Left lung (tissue), 10 donors: ENCODE data around the gene ADGRA1. TPM values are rescaled to one million over a fixed set of nuclear protein-coding genes. Genes with fewer than 3 reads are reported as not detected.

ENCODE experiments used
- ATAC-seq: fragments of 200-7000 bp; cut with Tn5 transposase; one replicate; pipeline ENCODE4 v1.9.1; 2020; ENCODE audit warnings: moderate library complexity
- DNase-seq, 4 donors: peaks; one replicate each; pipeline ENCODE4 v3.0.0-alpha.2; 2013 to 2020
- H3K27ac ChIP-seq, 2 donors: fragments of 200-600 bp; sonication (generic) in 1 of 2; one replicate each; pipeline versions ENCODE4 v1.5.0 to v1.8.0; 2020 to 2021
- H3K27me3 ChIP-seq, 2 donors: fragments of 200-600 bp; sonication (generic) in 1 of 2; one replicate each; pipeline versions ENCODE4 v1.5.0 to v1.8.0; 2020 to 2021
- H3K36me3 ChIP-seq, 2 donors: fragments of 200-600 bp; sonication (generic) in 1 of 2; one replicate each; pipeline versions ENCODE4 v1.5.0 to v1.8.0; 2020 to 2021
- H3K4me1 ChIP-seq, 2 donors: fragments of 200-600 bp; one replicate each; pipeline ENCODE4 v1.8.0; 2021
- H3K4me3 ChIP-seq, 2 donors: fragments of 200-600 bp; sonication (generic) in 1 of 2; one replicate each; pipeline versions ENCODE4 v1.5.0 to v1.8.0; 2020 to 2021; ENCODE audit warnings: mild to moderate bottlenecking in 1 of 2
- H3K9me3 ChIP-seq, 2 donors: fragments of 200-600 bp; sonication (generic) in 1 of 2; one replicate each; pipeline versions ENCODE4 v1.5.0 to v1.8.0; 2020 to 2021
- intact Hi-C, 2 donors: fragments of 100-400 bp; cut with DNase I; formaldehyde crosslinking; loops; one replicate each; pipeline versions ENCODE4 v1.11.2 to v1.14.2; 2022
- polyA plus RNA-seq, 6 donors: library from polyadenylated mRNA; unstranded; fragments of 120-200 nt; gene quantifications; one replicate each; pipeline ENCODE4 v1.2.1, GENCODE V29; 2013; ENCODE audit not compliant: insufficient read length in 6 of 6
- total RNA-seq, 2 donors: library from RNA; stranded (reverse); fragmentation: NEBNext Ultra II Directional; extraction: Animal tissue kit (Norgen Biotek cat#: 25700); gene quantifications; one replicate each; pipeline ENCODE4 v1.2.1, GENCODE V29; 2021
- TF ChIP-seq, protein P1 (sequence below), 2 donors: fragments of 200-600 bp; sonication (generic) in 1 of 2; IDR thresholded peaks; one replicate each; pipeline versions ENCODE4 v1.5.0 to v1.8.0; 2021; ENCODE audit warnings: antibody characterized with exemption in 2 of 2
- donor health status: DM: no; HTN: yes; CAD: no.
- donor health status: DM: no; HTN: no; CAD: no.

ADGRA1 gene
- total and polyA plus RNA-seq, 8 donors: 0.07 to 0.24 (median 0.09) TPM; not detected in 1

DNA sequence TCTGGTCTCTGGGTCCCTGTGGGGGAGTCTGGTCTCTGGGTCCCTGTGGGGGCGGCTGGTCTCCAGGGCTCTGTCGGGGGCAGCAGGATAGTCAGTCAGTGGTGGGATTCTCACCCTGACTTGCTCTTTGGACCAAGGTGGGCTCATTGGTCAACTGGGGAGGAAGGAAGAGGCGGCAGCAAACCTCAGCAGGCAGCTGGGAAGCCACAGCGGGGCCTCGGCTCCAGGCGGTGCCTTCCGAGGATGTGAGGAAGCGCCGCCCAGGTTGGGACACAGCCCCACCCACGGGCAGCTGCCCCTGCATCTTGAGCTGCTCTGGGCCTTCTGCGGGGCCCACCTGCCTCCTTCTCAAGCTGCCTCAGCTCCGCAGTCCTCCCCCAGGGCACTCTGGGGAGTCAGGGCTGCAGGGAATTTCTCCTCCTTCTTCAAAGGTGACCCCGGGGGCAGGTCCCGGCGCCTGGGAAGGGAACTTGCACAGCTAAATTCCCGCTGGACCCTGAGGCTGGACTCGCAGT is 51.9 kb downstream of the ADGRA1 start:
- ATAC-seq (no peak), DNase-seq (peak in 2 of 4 donors; percentile 25 to 58)
- Histone ChIP-seq H3K4me1 (no peaks in the 10 kb centered on the region), H3K9me3 (no peaks in the 10 kb centered on the region), H3K36me3 (no peaks in the 10 kb centered on the region), H3K27ac (no peak overlapping the region), H3K4me3 (no peak overlapping the region), H3K27me3 (peaks cover 0 to 49% of the 10 kb centered on the region in 2 donors)
- intact Hi-C loops: no loop called here
- TF ChIP-seq, protein P1, sequence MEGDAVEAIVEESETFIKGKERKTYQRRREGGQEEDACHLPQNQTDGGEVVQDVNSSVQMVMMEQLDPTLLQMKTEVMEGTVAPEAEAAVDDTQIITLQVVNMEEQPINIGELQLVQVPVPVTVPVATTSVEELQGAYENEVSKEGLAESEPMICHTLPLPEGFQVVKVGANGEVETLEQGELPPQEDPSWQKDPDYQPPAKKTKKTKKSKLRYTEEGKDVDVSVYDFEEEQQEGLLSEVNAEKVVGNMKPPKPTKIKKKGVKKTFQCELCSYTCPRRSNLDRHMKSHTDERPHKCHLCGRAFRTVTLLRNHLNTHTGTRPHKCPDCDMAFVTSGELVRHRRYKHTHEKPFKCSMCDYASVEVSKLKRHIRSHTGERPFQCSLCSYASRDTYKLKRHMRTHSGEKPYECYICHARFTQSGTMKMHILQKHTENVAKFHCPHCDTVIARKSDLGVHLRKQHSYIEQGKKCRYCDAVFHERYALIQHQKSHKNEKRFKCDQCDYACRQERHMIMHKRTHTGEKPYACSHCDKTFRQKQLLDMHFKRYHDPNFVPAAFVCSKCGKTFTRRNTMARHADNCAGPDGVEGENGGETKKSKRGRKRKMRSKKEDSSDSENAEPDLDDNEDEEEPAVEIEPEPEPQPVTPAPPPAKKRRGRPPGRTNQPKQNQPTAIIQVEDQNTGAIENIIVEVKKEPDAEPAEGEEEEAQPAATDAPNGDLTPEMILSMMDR (IDR thresholded peaks at IDR 0.05): no peak

- TF ChIP-seq, protein P1 (IDR thresholded peaks at IDR 0.05): no peak
- Histone ChIP-seq H3K4me3 (no peak overlapping the region), H3K27me3 (peaks cover 0 to 58% of the 10 kb centered on the region in 2 donors), H3K36me3 (no peaks in the 10 kb centered on the region), H3K27ac (no peak overlapping the region), H3K9me3 (no peaks in the 10 kb centered on the region), H3K4me1 (no peaks in the 10 kb centered on the region)
- ATAC-seq (no peak), DNase-seq (peak in 2 of 4 donors; percentile 27 to 70)
- intact Hi-C loops: no loop called here
Observed at GRCh38 chr10:133140417-133141143, 52.9 kb downstream of the ADGRA1 start.

DNA sequence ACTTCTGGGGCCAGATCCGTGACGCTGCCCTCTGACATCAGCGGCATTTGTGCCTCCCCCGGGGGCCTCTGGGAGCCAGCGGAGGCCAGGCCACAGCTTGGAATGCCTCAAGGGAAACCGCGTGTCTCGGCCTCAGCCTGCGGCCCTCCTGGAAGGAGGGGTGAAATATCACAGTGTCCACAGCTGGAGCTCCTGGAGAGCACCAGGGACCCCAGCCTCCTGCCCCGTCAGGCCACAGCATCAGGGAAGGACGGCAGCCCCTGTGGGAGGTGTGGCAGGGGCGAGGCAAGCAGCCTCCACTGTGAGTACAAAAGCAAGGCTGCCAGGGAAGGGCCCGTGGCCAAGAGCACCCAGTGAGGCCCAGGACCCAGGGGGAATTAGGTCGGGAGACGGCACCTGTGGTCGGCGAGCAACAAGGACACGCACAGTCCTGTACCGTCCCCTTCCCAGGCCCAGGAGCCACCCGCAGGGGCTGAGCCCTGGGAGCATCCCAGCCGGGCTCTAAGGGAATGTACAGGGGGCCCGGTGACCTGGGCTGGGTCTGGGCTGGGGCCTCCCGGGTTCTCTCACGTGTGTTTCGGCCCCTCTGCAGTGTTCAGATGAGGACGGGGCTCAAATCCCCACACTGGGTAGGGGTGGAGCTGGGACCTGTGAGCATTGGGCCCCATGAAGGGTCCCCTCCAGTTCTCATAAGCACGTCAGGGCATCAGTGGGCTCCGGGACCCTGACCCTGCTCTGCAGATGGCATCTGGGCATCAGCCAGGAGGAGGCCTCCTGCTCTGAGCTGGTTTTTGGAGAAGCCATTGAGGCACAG is 53.6 kb downstream of the ADGRA1 start:
- intact Hi-C loops: no loop called here
- DNase-seq: peak in 1 of 4 donors; percentile 65

DNA sequence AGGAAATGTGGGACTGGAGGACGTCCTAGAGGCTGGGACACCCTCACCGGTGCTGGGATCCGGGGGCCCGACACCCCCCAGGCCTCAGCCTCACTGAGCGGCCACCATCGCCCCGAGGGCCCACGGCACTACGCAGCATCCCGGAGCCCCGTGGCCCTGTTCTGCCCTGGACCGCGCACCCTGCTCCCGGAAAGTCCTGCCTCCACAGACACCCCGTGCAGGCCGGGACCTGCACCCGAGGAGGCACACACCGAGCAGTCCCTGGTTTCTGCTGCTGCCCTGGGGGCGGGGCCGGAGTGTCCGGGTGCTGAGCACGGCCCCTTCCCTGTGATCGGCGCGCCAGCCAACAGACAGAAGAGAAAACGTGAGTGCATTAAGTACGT is 54.2 kb downstream of the ADGRA1 start:
- no peak for ATAC-seq
- TF ChIP-seq, protein P1 (IDR thresholded peaks at IDR 0.05): no peak
- H3K27ac ChIP-seq: no peak overlapping the region

More for the DNA sequence above, 53.6 kb downstream of the ADGRA1 start:
- Histone ChIP-seq H3K4me3 (no peak overlapping the region), H3K9me3 (no peaks in the 10 kb centered on the region), H3K27ac (no peak overlapping the region), H3K36me3 (no peaks in the 10 kb centered on the region), H3K4me1 (no peaks in the 10 kb centered on the region), H3K27me3 (peaks cover 0 to 64% of the 10 kb centered on the region in 2 donors)
- ATAC-seq: no peak
- TF ChIP-seq, protein P1 (IDR thresholded peaks at IDR 0.05): no peak

More for the DNA sequence above, 54.2 kb downstream of the ADGRA1 start:
- peaks cover 0 to 68% of the 10 kb centered on the region in 2 donors for H3K27me3 ChIP-seq
- intact Hi-C loops: no loop called here
- H3K4me1 ChIP-seq: no peaks in the 10 kb centered on the region
- DNase-seq: peak in 2 of 4 donors; percentile 22 to 72
- H3K4me3 ChIP-seq: no peak overlapping the region
- no peaks in the 10 kb centered on the region for H3K36me3 ChIP-seq
- H3K9me3 ChIP-seq: no peaks in the 10 kb centered on the region
